Measurements from ENCODE around the gene RRP36. TPM values are rescaled to one million over a fixed set of nuclear protein-coding genes. Genes with fewer than 3 reads are reported as not detected.

The RRP36 gene
- total and polyA plus RNA-seq, 2 donors: 50.1 to 64.6 TPM

GRCh38 chr6:43077333-43077809 is 55.9 kb downstream of the RRP36 start:
- H3K4me1 ChIP-seq (ENCODE audit: control insufficient read depth in 2 of 2, insufficient read depth in 2 of 2, low read length in 2 of 2): peaks cover 19 to 56% of the 10 kb centered on the region in 2 donors
- WGBS: 66% methylated on average over 8 of the region's 8 CpGs
- peaks cover 6 to 12% of the 10 kb centered on the region in 2 donors for H3K36me3 ChIP-seq (ENCODE audit: control insufficient read depth in 2 of 2, insufficient read depth in 2 of 2, low read length in 1 of 2)
- peak overlapping the region in 1 of 2 donors; percentile 36 for H3K27ac ChIP-seq (ENCODE audit: low read depth in 1 of 2, low read length in 1 of 2)
- H3K9me3 ChIP-seq (ENCODE audit: control insufficient read depth in 2 of 2, insufficient read depth in 1 of 2, low read length in 1 of 2): no peaks in the 10 kb centered on the region
- peaks cover 0 to 2% of the 10 kb centered on the region in 2 donors for H3K27me3 ChIP-seq (ENCODE audit: control insufficient read depth in 2 of 2, insufficient read depth in 1 of 2, low read length in 1 of 2)
- no peak for DNase-seq (ENCODE audit: low read depth in 6 of 9, low spot score in 9 of 9)
- H3K4me3 ChIP-seq (ENCODE audit: low read length in 2 of 2): peak overlapping the region; percentile 92 to 96

GRCh38 chr6:43077981-43078511 is 56.6 kb downstream of the RRP36 start:
- WGBS: 99% methylated on average over 6 of the region's 6 CpGs
- H3K27ac ChIP-seq (ENCODE audit: low read depth in 1 of 2, low read length in 1 of 2): peak overlapping the region in 1 of 2 donors; percentile 36

GRCh38 chr6:43078691-43079090 is 57.3 kb downstream of the RRP36 start:
- no peak for DNase-seq (ENCODE audit: low read depth in 6 of 9, low spot score in 9 of 9)
- H3K27me3 ChIP-seq (ENCODE audit: control insufficient read depth in 2 of 2, insufficient read depth in 1 of 2, low read length in 1 of 2): peaks cover 0 to 2% of the 10 kb centered on the region in 2 donors
- peaks cover 2 to 4% of the 10 kb centered on the region in 2 donors for H3K36me3 ChIP-seq (ENCODE audit: control insufficient read depth in 2 of 2, insufficient read depth in 2 of 2, low read length in 1 of 2)
- no peak overlapping the region for H3K4me3 ChIP-seq (ENCODE audit: low read length in 2 of 2)
- peaks cover 19 to 65% of the 10 kb centered on the region in 2 donors for H3K4me1 ChIP-seq (ENCODE audit: control insufficient read depth in 2 of 2, insufficient read depth in 2 of 2, low read length in 2 of 2)
- 100% methylated on average over 2 of the region's 2 CpGs for WGBS
- H3K27ac ChIP-seq (ENCODE audit: low read depth in 1 of 2, low read length in 1 of 2): no peak overlapping the region
- H3K9me3 ChIP-seq (ENCODE audit: control insufficient read depth in 2 of 2, insufficient read depth in 1 of 2, low read length in 1 of 2): no peaks in the 10 kb centered on the region

More at GRCh38 chr6:43077981-43078511, 56.6 kb downstream of the RRP36 start:
- Histone ChIP-seq H3K27me3 (ENCODE audit: control insufficient read depth in 2 of 2, insufficient read depth in 1 of 2, low read length in 1 of 2) (peaks cover 0 to 2% of the 10 kb centered on the region in 2 donors), H3K36me3 (ENCODE audit: control insufficient read depth in 2 of 2, insufficient read depth in 2 of 2, low read length in 1 of 2) (peaks cover 4 to 7% of the 10 kb centered on the region in 2 donors), H3K9me3 (ENCODE audit: control insufficient read depth in 2 of 2, insufficient read depth in 1 of 2, low read length in 1 of 2) (no peaks in the 10 kb centered on the region), H3K4me1 (ENCODE audit: control insufficient read depth in 2 of 2, insufficient read depth in 2 of 2, low read length in 2 of 2) (peaks cover 19 to 58% of the 10 kb centered on the region in 2 donors), H3K4me3 (ENCODE audit: low read length in 2 of 2) (peak overlapping the region in 1 of 2 donors; percentile 96)
- no peak for DNase-seq (ENCODE audit: low read depth in 6 of 9, low spot score in 9 of 9)

Other genes with a start within 250 kb of the RRP36 start
- 6.4 TPM for gene BICRAL, start 239.6 kb upstream of the RRP36 start, total RNA-seq
- 6.7 TPM for gene BICRAL, start 239.6 kb upstream of the RRP36 start, polyA plus RNA-seq
- gene RPL7L1, start 142.0 kb upstream of the RRP36 start, total RNA-seq: 77.1 TPM
- 59.5 TPM for gene RPL7L1, start 142.0 kb upstream of the RRP36 start, polyA plus RNA-seq
- gene PTCRA, start 105.6 kb upstream of the RRP36 start, total RNA-seq: 145 TPM
- gene PTCRA, start 105.6 kb upstream of the RRP36 start, polyA plus RNA-seq: 13.4 TPM
- 62.6 TPM for gene CNPY3, start 92.1 kb upstream of the RRP36 start, total RNA-seq
- 59.3 TPM for gene CNPY3, start 92.1 kb upstream of the RRP36 start, polyA plus RNA-seq
- 3.0 TPM for gene GNMT, start 60.9 kb upstream of the RRP36 start, total RNA-seq
- gene GNMT, start 60.9 kb upstream of the RRP36 start, polyA plus RNA-seq: 2.6 TPM
- gene PEX6, start 42.4 kb upstream of the RRP36 start, total RNA-seq: 14.6 TPM
- gene PEX6, start 42.4 kb upstream of the RRP36 start, polyA plus RNA-seq: 16.6 TPM
- 45.8 TPM for gene PPP2R5D, start 37.1 kb upstream of the RRP36 start, total RNA-seq
- gene PPP2R5D, start 37.1 kb upstream of the RRP36 start, polyA plus RNA-seq: 25.0 TPM
- gene MEA1, start 7.7 kb upstream of the RRP36 start, total RNA-seq: 101 TPM
- gene MEA1, start 7.7 kb upstream of the RRP36 start, polyA plus RNA-seq: 72.3 TPM
- gene KLHDC3, start 7.4 kb upstream of the RRP36 start, total RNA-seq: 73.8 TPM
- 87.0 TPM for gene KLHDC3, start 7.4 kb upstream of the RRP36 start, polyA plus RNA-seq
- gene CUL7, start 32.2 kb downstream of the RRP36 start, total RNA-seq: 9.4 TPM
- 5.5 TPM for gene CUL7, start 32.2 kb downstream of the RRP36 start, polyA plus RNA-seq
- 28.0 TPM for gene MRPL2, start 37.8 kb downstream of the RRP36 start, total RNA-seq
- 49.9 TPM for gene MRPL2, start 37.8 kb downstream of the RRP36 start, polyA plus RNA-seq
- gene KLC4, start 38.0 kb downstream of the RRP36 start, total RNA-seq: 20.3 TPM
- 27.1 TPM for gene KLC4, start 38.0 kb downstream of the RRP36 start, polyA plus RNA-seq
- 48.1 TPM for gene PTK7, start 54.7 kb downstream of the RRP36 start, total RNA-seq
- 101 TPM for gene PTK7, start 54.7 kb downstream of the RRP36 start, polyA plus RNA-seq
- gene SRF, start 149.6 kb downstream of the RRP36 start, total RNA-seq: 18.1 TPM
- gene SRF, start 149.6 kb downstream of the RRP36 start, polyA plus RNA-seq: 25.5 TPM
- gene CUL9, start 160.6 kb downstream of the RRP36 start, total RNA-seq: 25.3 TPM
- gene CUL9, start 160.6 kb downstream of the RRP36 start, polyA plus RNA-seq: 119 TPM
- gene DNPH1, start 207.9 kb downstream of the RRP36 start, total RNA-seq: 58.9 TPM
- 46.7 TPM for gene DNPH1, start 207.9 kb downstream of the RRP36 start, polyA plus RNA-seq
- gene TTBK1, start 221.9 kb downstream of the RRP36 start, total RNA-seq: 0.05 TPM
- 0.09 TPM for gene TTBK1, start 221.9 kb downstream of the RRP36 start, polyA plus RNA-seq

Measured in thymus (tissue), 11 donors.